Measurements from ENCODE around the gene MRPS25. TPM values are rescaled to one million over a fixed set of nuclear protein-coding genes. Genes with fewer than 3 reads are reported as not detected.

MRPS25 gene
- total and polyA plus RNA-seq, 2 experiments from 2014 or later = 47.9 to 75.0 TPM

DNA sequence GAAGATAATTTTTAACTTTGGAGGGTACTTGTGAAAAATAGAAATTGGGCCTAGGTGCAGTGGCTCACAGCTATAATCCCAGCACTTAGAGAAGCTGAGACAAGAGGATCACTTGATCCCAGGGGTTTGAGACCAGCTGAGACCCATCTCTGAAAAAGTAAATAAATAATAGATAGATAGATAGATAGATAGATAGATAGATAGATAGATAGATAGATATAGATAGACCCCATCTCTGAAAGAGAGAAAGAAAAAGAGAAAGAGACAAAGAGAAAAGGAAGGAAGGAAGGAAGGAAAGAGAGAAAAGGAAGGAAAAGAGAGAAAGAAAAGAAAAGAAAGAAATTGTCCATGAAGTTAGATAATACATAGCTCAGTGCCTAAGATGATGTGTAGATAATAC is 35.5 kb downstream of the MRPS25 start (continued):
- no peak for TF ChIP-seq ZNF462 (CRISPR knock-in tag; IDR thresholded peaks at IDR 0.05)

GRCh38 chr3:15023719-15024118 is 41.4 kb downstream of the MRPS25 start:
- no peaks in the 10 kb centered on the region for H3K79me2 ChIP-seq (replicated peaks; ENCODE audit: insufficient read depth)
- H3K4me1 Mint-ChIP-seq = peaks cover 15% of the 10 kb centered on the region
- H3F3A ChIP-seq (replicated peaks; ENCODE audit: low read depth) = no peaks in the 10 kb centered on the region
- H3K36me3 ChIP-seq (ENCODE audit: insufficient read depth) = peaks cover 70% of the 10 kb centered on the region
- H3K4me2 ChIP-seq = no peak overlapping the region
- no peak overlapping the region for H3K4me3 ChIP-seq
- H3K9me3 Mint-ChIP-seq = no peaks in the 10 kb centered on the region
- DNase-seq (ENCODE audit: low spot score) (no peak), ATAC-seq (no peak)
- H3K27ac Mint-ChIP-seq = no peak overlapping the region
- H4K20me1 ChIP-seq (replicated peaks; ENCODE audit: insufficient read depth) = peaks cover 16% of the 10 kb centered on the region
- peaks cover 6% of the 10 kb centered on the region for H3K27me3 Mint-ChIP-seq (ENCODE audit: insufficient read depth, low read depth, poor library complexity)
- peaks cover 7% of the 10 kb centered on the region for H3K4me1 ChIP-seq (ENCODE audit: insufficient read depth)
- no peaks in the 10 kb centered on the region for H3K27me3 ChIP-seq (ENCODE audit: insufficient read depth)
- no peak overlapping the region for H3K27ac ChIP-seq (ENCODE audit: low read depth)
- no peaks in the 10 kb centered on the region for H3K9me2 ChIP-seq (ENCODE audit: insufficient read depth)
- no peak overlapping the region for H3K4me3 Mint-ChIP-seq
- no peak overlapping the region for H2AFZ ChIP-seq
- peaks cover 81% of the 10 kb centered on the region for H3K36me3 Mint-ChIP-seq (ENCODE audit: low read depth)
- TF ChIP-seq NANOG (IDR thresholded peaks at IDR 0.05; ENCODE audit: borderline replicate concordance) (no peak), EZH2 (IDR thresholded peaks at IDR 0.05; ENCODE audit: low read depth, unreplicated experiment) (no peak), CREB1 (CRISPR knock-in tag; IDR thresholded peaks at IDR 0.05; ENCODE audit: low read depth) (no peak), EZH2phosphoT487 (IDR thresholded peaks at IDR 0.05; ENCODE audit: unreplicated experiment) (no peak), STAT1 (IDR thresholded peaks at IDR 0.05; ENCODE audit: unreplicated experiment) (no peak), CTCF (conservative IDR thresholded peaks at IDR 0.05; ENCODE audit: low read depth in 2 of 2) (no peak), JUNB (IDR thresholded peaks at IDR 0.05; ENCODE audit: unreplicated experiment) (no peak)
- TF ChIP-seq, protein P1, sequence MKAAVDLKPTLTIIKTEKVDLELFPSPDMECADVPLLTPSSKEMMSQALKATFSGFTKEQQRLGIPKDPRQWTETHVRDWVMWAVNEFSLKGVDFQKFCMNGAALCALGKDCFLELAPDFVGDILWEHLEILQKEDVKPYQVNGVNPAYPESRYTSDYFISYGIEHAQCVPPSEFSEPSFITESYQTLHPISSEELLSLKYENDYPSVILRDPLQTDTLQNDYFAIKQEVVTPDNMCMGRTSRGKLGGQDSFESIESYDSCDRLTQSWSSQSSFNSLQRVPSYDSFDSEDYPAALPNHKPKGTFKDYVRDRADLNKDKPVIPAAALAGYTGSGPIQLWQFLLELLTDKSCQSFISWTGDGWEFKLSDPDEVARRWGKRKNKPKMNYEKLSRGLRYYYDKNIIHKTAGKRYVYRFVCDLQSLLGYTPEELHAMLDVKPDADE (IDR thresholded peaks at IDR 0.05) = no peak
- TF ChIP-seq, protein P2, sequence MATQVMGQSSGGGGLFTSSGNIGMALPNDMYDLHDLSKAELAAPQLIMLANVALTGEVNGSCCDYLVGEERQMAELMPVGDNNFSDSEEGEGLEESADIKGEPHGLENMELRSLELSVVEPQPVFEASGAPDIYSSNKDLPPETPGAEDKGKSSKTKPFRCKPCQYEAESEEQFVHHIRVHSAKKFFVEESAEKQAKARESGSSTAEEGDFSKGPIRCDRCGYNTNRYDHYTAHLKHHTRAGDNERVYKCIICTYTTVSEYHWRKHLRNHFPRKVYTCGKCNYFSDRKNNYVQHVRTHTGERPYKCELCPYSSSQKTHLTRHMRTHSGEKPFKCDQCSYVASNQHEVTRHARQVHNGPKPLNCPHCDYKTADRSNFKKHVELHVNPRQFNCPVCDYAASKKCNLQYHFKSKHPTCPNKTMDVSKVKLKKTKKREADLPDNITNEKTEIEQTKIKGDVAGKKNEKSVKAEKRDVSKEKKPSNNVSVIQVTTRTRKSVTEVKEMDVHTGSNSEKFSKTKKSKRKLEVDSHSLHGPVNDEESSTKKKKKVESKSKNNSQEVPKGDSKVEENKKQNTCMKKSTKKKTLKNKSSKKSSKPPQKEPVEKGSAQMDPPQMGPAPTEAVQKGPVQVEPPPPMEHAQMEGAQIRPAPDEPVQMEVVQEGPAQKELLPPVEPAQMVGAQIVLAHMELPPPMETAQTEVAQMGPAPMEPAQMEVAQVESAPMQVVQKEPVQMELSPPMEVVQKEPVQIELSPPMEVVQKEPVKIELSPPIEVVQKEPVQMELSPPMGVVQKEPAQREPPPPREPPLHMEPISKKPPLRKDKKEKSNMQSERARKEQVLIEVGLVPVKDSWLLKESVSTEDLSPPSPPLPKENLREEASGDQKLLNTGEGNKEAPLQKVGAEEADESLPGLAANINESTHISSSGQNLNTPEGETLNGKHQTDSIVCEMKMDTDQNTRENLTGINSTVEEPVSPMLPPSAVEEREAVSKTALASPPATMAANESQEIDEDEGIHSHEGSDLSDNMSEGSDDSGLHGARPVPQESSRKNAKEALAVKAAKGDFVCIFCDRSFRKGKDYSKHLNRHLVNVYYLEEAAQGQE (IDR thresholded peaks at IDR 0.05; ENCODE audit: unreplicated experiment) = no peak

Data from GM23338 (cell line).